DLD1 (cell line): ENCODE results near the gene NFKB2.

ENCODE experiments used
- in situ Hi-C: cut with HindIII; loops from 2 replicates; pipeline ENCODE4 v1.10.0; 2017; ENCODE audit warnings: low sequenced_read_pairs

Gene NFKB2

GRCh38 chr10:102395400-102396316, at the start of gene NFKB2:
NFKB2 (plus strand) TSS chr10:102395705; CDS start chr10:102395960, 255 bp downstream.
- in situ Hi-C loops, result no loop called here

- in situ Hi-C loops, result no loop called here
Observed at GRCh38 chr10:102347236-102347828, 48.2 kb upstream of the NFKB2 start.

- in situ Hi-C loops, result loop anchor here (10.0 to 25.0 kb wide), 2 partner anchors 135 to 243 kb away; no protein-coding TSS in a partner anchor
Observed at GRCh38 chr10:102352066-102352715, 43.3 kb upstream of the NFKB2 start.

GRCh38 chr10:102354451-102354850, 41.1 kb upstream of the NFKB2 start:
- in situ Hi-C loops, result loop anchor here (10.0 to 25.0 kb wide), 2 partner anchors 133 to 240 kb away; no protein-coding TSS in a partner anchor

DNA sequence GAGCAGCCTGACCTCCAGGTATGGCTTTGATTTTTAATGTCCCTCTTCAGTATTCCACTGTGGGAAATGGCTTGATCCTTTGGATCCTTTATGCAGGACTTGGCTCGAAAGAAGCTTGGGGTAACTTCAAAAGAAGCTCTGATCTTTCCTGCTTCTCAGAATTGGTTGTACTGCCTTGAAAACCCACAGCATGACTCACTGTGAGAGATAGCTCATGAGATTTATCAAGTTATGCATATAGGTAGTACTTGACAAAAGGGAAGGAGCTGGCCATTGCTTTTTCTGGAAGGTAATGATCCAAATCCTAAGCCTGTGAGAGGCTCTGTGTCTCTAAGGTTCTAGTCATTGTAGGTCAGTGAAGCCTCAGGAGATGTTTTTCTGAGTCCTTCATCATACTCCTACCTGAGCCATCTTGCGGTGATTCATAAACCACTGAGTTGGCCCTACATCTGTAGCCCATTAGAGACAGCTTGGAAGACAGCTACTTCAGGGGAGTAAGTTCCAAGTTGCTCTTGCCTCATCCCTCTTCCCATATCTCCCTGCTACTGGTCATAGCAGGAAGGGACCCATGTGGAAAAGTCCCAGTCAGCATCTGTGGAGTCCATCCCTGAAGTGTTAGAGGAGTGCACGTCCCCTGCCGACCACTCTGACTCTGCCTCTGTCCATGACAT, 36.7 kb upstream of the NFKB2 start:
- in situ Hi-C loops, result loop anchor here (10.0 to 25.0 kb wide), 2 partner anchors 128 to 236 kb away; no protein-coding TSS in a partner anchor

GRCh38 chr10:102367441-102367840, 28.1 kb upstream of the NFKB2 start:
- in situ Hi-C loops, result loop anchor here (25.0 kb wide), 1 partner anchor 120 kb away; no protein-coding TSS in a partner anchor

- in situ Hi-C loops, result loop anchor here (25.0 kb wide), 1 partner anchor 119 kb away; no protein-coding TSS in a partner anchor
Observed at GRCh38 chr10:102368077-102368476, 27.4 kb upstream of the NFKB2 start.

- in situ Hi-C loops, result loop anchor here (25.0 kb wide), 1 partner anchor 116 kb away; no protein-coding TSS in a partner anchor
Observed at GRCh38 chr10:102371295-102371694, 24.2 kb upstream of the NFKB2 start.

DNA sequence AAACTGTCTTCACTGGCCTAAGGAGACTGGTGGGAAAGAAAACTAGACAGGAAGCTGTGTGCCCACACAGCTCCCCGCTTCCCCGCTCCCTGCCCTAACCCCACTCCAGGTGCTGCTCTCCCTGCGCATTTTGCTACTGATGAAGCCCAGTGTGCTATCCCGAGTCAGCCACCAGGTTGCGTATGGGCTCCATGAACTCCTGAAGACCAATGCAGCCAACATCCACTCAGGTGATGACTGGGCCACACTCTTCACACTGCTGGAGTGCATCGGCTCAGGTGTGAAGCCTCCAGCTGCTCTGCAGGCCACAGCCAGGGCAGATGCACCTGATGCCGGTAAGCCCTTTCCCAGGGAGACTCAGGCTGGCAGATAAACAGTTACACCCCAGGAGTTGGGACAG, 20.3 kb upstream of the NFKB2 start:
- in situ Hi-C loops, result no loop called here

DNA sequence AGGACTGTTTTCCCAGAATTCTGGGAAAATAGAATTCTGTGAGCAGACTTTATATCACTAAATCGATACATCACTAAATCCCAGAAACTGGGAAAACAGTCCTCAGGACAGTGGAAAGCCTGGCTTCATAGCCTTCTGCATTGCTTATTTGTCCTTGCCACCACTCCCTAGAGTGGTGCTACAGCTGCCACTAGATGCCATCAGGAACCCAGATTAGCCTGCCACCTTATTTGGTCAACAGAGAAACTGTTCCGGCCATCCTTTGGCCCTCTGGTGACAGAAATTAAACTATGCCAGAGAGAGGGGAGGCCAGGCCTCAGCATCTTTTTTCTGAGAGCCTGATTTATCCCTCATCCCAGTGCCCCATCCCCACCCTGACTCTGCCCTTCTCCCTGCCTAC, 19.6 kb upstream of the NFKB2 start:
- in situ Hi-C loops, result no loop called here

GRCh38 chr10:102376901-102377300, 18.6 kb upstream of the NFKB2 start:
- in situ Hi-C loops, result no loop called here

DNA sequence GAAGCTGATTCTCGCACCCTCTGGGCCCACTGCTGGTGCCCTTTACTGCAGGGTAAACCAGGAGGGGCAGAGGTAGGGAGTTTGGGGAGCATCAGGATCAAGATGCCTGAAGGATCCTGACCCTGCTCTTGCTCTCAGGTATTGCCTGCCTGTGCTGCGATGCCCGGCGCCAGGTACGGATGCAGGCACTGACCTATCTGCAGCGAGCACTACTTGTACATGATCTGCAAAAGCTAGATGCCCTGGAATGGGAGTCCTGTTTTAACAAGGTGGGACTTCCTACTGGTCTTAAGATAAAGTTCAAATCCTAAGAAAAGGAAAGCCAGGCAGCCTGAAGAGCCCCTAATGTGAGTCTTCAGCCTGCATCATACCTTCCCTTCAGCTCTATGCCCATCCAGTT, 16.1 kb upstream of the NFKB2 start:
- in situ Hi-C loops, result no loop called here

DNA sequence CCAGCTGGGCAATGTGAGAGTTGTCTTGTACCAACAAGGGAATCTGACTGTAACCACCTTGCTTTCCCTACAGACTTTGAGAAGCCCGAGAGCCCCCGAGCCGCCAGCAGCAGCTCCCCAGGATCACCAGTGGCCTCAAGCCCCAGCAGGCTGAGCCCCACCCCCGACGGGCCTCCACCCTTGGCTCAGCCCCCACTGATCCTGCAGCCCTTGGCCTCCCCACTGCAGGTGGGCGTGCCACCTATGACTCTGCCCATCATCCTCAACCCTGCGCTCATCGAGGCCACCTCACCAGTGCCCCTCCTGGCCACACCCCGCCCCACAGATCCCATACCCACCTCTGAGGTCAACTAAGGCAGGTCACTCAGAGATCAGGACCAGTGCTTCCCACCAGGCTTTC, 13.5 kb upstream of the NFKB2 start:
- in situ Hi-C loops, result no loop called here

GRCh38 chr10:102382871-102383270, 12.6 kb upstream of the NFKB2 start:
- in situ Hi-C loops, result no loop called here

- in situ Hi-C loops, result no loop called here
Observed at GRCh38 chr10:102384053-102384452, 11.5 kb upstream of the NFKB2 start.

GRCh38 chr10:102384606-102385429, 10.7 kb upstream of the NFKB2 start:
- in situ Hi-C loops, result no loop called here

DNA sequence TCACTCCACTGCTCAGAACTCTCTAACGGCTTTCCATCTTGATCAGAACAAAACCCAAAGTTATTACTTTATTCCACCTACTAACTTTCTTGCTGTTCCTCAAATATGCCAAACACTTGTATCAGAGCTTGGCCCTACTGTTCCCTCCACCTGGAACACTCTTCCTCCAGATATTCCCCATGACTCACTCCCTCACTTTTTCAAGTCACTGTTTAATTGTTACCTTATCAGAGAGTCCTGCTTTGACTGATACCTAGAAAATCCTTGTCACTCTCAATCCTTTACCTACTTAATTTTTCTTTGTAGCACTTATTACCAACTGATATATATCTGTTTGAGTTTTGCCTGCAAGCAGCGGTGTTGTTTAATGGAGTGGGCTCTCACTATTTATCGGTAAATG, 5.6 kb upstream of the NFKB2 start:
- in situ Hi-C loops, result no loop called here

GRCh38 chr10:102392306-102392705, 3.2 kb upstream of the NFKB2 start:
- in situ Hi-C loops, result no loop called here

- in situ Hi-C loops, result no loop called here
Observed at GRCh38 chr10:102393411-102394078, 2.0 kb upstream of the NFKB2 start.
